Caco-2 (cell line): ENCODE data around the gene FBLIM1. TPM values are rescaled to one million over a fixed set of nuclear protein-coding genes. Genes with fewer than 3 reads are reported as not detected.

Experiments
- BruUV-seq: library from RNA; stranded (reverse); fragments of 400-500 nt; replicated peaks from 2 replicates; lab custom pipeline; 2021; lab: Mats Ljungman, UMichigan
- CTCF ChIA-PET: fragments of 300-600 bp; sonication (Branson Sonifier 250); formaldehyde crosslinking; loops from one replicate; lab custom pipeline; 2022; ENCODE audit warnings: antibody characterized with exemption; lab: Charles Lee
- POLR2A ChIA-PET: fragments of 300-600 bp; sonication (Branson Sonifier 250); formaldehyde crosslinking; loops from one replicate; lab custom pipeline; 2022; ENCODE audit warnings: antibody characterized with exemption; lab: Charles Lee
- DNase-seq, 2 experiments: peaks; one replicate each; pipeline versions ENCODE4 v3.0.0 to v3.0.0-alpha.2; 2020 to 2022
- H3K27me3 ChIP-seq: replicated peaks from 2 replicates; pipeline ENCODE4 v1.6.0; 2011; ENCODE audit warnings: low read length; ENCODE audit not compliant: control insufficient read depth, insufficient read depth
- H3K36me3 ChIP-seq: 2 replicates; pipeline ENCODE4 v1.5.1; 2011; ENCODE audit warnings: low read length; ENCODE audit not compliant: control insufficient read depth, insufficient read depth
- H3K4me1 ChIP-seq: fragments of 250-450 bp; sonication (Bioruptor Pico); 2 replicates; pipeline ENCODE4 v1.5.1; 2020; ENCODE audit warnings: mild to moderate bottlenecking
- H3K4me3 ChIP-seq: 2 replicates; pipeline ENCODE4 v1.5.1; 2011; ENCODE audit warnings: low read depth, mild to moderate bottlenecking, control low read depth, low read length
- H3K9me3 ChIP-seq: fragments of 250-450 bp; sonication (Bioruptor Pico); 2 replicates; pipeline ENCODE4 v1.5.1; 2020; ENCODE audit warnings: mild to moderate bottlenecking, moderate library complexity
- H3K27ac Mint-ChIP-seq: one replicate; pipeline ENCODE4 v1.8.0; 2022; ENCODE audit warnings: mixed read lengths; ENCODE audit not compliant: unreplicated experiment
- H3K27me3 Mint-ChIP-seq: one replicate; pipeline ENCODE4 v1.8.0; 2022; ENCODE audit warnings: mixed read lengths; ENCODE audit not compliant: insufficient read depth, unreplicated experiment
- H3K36me3 Mint-ChIP-seq: one replicate; pipeline ENCODE4 v1.8.0; 2022; ENCODE audit warnings: mild to moderate bottlenecking, mixed read lengths; ENCODE audit not compliant: insufficient read depth, unreplicated experiment
- H3K4me1 Mint-ChIP-seq: one replicate; pipeline ENCODE4 v1.8.0; 2022; ENCODE audit warnings: low read depth, mixed read lengths; ENCODE audit not compliant: unreplicated experiment
- H3K4me3 Mint-ChIP-seq: one replicate; pipeline ENCODE4 v1.8.0; 2022; ENCODE audit warnings: mild to moderate bottlenecking, moderate library complexity, mixed read lengths; ENCODE audit not compliant: unreplicated experiment
- H3K9me3 Mint-ChIP-seq: one replicate; pipeline ENCODE4 v1.8.0; 2022; ENCODE audit warnings: mixed read lengths; ENCODE audit not compliant: unreplicated experiment
- intact Hi-C: fragments of 100-400 bp; cut with micrococcal nuclease; formaldehyde crosslinking; loops from one replicate; pipeline ENCODE4 v1.10.0; 2022; ENCODE audit not compliant: unreplicated experiment
- total RNA-seq: library from RNA; stranded (reverse); gene quantifications from 2 replicates; pipeline ENCODE4 v1.2.3, GENCODE V29; 2022
- TF ChIP-seq, protein P1 (sequence below), 2 experiments: fragments of 200-600 bp in 1 of 2; IDR thresholded peaks; 1 replicate in 1 of 2; 2 replicates in 1 of 2; pipeline versions ENCODE4 v1.5.1 to v1.8.0; 2011 to 2022; ENCODE audit warnings: antibody characterized with exemption in 1 of 2, control low read depth in 1 of 2, inconsistent platforms in 1 of 2, low read depth in 1 of 2, low read length in 1 of 2, mild to moderate bottlenecking in 1 of 2, moderate library complexity in 1 of 2; ENCODE audit not compliant: insufficient read depth in 1 of 2, severe bottlenecking in 1 of 2, unreplicated experiment in 1 of 2

The FBLIM1 gene
- total RNA-seq, 1 experiment from 2014 or later, result 5.5 TPM

DNA sequence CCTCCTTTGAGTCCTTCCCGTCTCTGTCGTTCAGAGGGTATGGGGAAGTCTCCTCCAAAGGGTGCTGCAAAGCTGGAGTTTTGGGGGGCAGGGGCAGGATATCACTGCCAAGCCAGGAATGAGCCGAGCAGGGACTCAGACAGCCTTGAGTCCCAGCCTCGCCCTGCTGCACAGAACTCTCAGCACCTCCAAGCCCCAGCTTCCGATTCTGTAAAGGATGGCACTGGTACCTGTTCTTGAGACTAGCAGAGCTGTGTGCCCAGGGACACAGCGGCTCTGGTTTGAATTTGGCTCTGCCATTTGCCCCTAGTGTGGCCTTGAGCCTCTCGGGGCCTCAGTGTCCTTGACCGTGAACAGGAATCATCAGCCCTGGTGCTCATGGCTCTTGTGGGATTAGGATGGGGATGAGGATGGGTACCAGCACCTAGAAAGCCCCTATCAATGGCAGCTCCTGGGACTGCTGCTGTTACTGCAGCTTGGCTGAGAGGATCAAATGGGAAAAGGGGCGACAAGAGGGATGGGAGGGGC, 1.5 kb upstream of the FBLIM1 start:
- POLR2A ChIA-PET, result no interaction called here
- TF ChIP-seq, protein P1, sequence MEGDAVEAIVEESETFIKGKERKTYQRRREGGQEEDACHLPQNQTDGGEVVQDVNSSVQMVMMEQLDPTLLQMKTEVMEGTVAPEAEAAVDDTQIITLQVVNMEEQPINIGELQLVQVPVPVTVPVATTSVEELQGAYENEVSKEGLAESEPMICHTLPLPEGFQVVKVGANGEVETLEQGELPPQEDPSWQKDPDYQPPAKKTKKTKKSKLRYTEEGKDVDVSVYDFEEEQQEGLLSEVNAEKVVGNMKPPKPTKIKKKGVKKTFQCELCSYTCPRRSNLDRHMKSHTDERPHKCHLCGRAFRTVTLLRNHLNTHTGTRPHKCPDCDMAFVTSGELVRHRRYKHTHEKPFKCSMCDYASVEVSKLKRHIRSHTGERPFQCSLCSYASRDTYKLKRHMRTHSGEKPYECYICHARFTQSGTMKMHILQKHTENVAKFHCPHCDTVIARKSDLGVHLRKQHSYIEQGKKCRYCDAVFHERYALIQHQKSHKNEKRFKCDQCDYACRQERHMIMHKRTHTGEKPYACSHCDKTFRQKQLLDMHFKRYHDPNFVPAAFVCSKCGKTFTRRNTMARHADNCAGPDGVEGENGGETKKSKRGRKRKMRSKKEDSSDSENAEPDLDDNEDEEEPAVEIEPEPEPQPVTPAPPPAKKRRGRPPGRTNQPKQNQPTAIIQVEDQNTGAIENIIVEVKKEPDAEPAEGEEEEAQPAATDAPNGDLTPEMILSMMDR (IDR thresholded peaks at IDR 0.05; ENCODE audit: insufficient read depth in 1 of 2, low read depth in 1 of 2, low read length in 1 of 2, severe bottlenecking in 1 of 2, unreplicated experiment in 1 of 2), result no peak
- no peak for DNase-seq
- H3K36me3 Mint-ChIP-seq, result no peaks in the 10 kb centered on the region
- no peak overlapping the region for H3K4me3 Mint-ChIP-seq
- no peaks in the 10 kb centered on the region for H3K27me3 ChIP-seq
- H3K4me3 ChIP-seq, result no peak overlapping the region
- no peaks in the 10 kb centered on the region for H3K9me3 ChIP-seq
- H3K4me1 Mint-ChIP-seq, result peaks cover 14% of the 10 kb centered on the region
- H3K4me1 ChIP-seq, result peaks cover 16% of the 10 kb centered on the region
- no peaks in the 10 kb centered on the region for H3K36me3 ChIP-seq
- H3K9me3 Mint-ChIP-seq, result no peaks in the 10 kb centered on the region
- CTCF ChIA-PET, result interaction anchor here (0.9 kb wide), 1 partner anchor 56 kb away, joined by 3 read pairs; no protein-coding TSS in a partner anchor
- H3K27ac Mint-ChIP-seq, result no peak overlapping the region
- no peaks in the 10 kb centered on the region for H3K27me3 Mint-ChIP-seq
- BruUV-seq, result no TSS peak
- intact Hi-C loops, result no loop called here

DNA sequence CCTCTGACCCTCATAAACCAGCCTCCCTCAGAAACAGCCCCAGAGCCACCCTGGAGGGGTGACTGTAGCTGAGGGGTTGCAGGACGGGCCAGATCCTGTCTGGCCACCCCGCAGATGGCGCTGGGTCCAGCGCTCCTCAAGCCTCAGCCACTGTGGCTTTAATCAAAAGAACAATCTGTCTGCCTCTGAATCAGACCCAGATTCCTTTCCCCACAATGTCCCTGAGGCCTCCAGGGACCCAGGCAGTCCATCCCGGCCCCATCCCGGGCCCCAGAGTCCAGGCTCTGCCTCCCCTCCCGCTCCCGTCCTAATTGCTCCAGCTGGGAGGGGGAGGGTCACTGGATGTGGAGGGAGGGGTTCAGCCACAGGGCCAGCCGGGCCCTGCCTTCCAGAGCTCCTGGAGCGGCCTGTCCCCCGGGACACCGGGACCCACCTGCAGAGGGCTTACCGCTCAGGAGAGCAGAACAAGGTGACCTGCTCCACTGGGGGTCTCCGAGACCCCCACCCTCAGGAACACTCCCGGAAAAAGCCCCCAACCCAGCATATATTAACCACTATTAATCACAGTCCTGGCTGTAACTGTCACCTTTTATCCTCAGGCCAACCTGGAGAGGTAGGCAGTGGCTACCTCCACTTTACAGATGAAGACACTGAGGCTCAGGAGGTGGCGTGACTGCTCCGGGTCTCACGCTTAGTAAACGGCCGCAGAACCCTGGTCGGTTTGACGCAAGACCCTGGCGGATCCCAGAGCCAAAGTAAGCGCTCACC, 836 bp upstream of the FBLIM1 start:
- ChIA-PET CTCF (interaction anchor here (0.9 kb wide), 1 partner anchor 56 kb away, joined by 3 read pairs; no protein-coding TSS in a partner anchor), POLR2A (no interaction called here)
- Mint-ChIP-seq H3K4me1 (peaks cover 18% of the 10 kb centered on the region), H3K27me3 (no peaks in the 10 kb centered on the region), H3K9me3 (no peaks in the 10 kb centered on the region), H3K36me3 (peaks cover 4% of the 10 kb centered on the region), H3K4me3 (peak overlapping the region; percentile 35), H3K27ac (no peak overlapping the region)
- no peaks in the 10 kb centered on the region for H3K9me3 ChIP-seq
- no peaks in the 10 kb centered on the region for H3K27me3 ChIP-seq
- H3K36me3 ChIP-seq, result no peaks in the 10 kb centered on the region
- no peak for DNase-seq
- BruUV-seq, result no TSS peak
- H3K4me3 ChIP-seq, result no peak overlapping the region
- peaks cover 22% of the 10 kb centered on the region for H3K4me1 ChIP-seq
- TF ChIP-seq, protein P1 (IDR thresholded peaks at IDR 0.05; ENCODE audit: insufficient read depth in 1 of 2, low read depth in 1 of 2, low read length in 1 of 2, severe bottlenecking in 1 of 2, unreplicated experiment in 1 of 2), result no peak
- intact Hi-C loops, result no loop called here

DNA sequence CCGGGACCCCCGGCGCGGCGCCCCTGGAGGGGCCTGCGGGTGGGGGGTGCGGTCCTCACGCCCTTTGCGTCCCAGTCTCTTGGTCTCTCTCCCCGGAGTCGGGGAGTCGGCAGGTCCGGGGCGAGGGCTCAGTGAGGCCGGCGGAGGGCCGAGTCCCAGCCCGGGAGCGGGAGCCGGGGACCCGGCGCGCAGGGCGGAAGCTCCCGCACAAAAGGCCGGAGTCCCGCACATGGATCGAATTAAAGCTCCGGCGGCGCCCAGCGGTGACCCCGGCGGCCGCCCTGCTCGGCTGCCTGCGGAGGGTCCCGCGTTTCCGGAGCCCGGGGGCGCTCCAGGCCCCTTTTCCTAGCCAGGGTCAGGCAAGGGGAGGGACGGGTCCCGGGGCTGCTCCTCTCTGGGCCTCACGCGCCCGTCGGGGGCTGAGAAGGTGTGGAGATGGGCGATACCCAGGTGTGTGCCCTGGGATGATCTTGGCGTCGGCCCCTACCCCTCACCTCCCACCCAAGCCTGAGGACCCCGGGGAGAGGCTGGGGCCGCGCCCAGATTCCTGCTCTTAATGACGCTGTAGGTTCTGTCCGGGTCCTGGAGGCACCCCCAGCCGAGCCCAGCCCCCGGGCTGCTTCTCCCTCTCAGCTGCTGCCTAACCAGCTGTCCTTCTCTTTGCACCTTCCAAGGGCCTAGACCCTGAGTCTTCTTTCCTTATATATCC, 512 bp downstream of the FBLIM1 start:
- H3K4me3 ChIP-seq, result no peak overlapping the region
- intact Hi-C loops, result no loop called here
- Mint-ChIP-seq H3K27ac (no peak overlapping the region), H3K4me1 (peaks cover 25% of the 10 kb centered on the region), H3K4me3 (no peak overlapping the region), H3K9me3 (no peaks in the 10 kb centered on the region), H3K27me3 (no peaks in the 10 kb centered on the region), H3K36me3 (peaks cover 6% of the 10 kb centered on the region)
- H3K4me1 ChIP-seq, result peaks cover 26% of the 10 kb centered on the region
- TF ChIP-seq, protein P1 (IDR thresholded peaks at IDR 0.05; ENCODE audit: insufficient read depth in 1 of 2, low read depth in 1 of 2, low read length in 1 of 2, severe bottlenecking in 1 of 2, unreplicated experiment in 1 of 2), result no peak
- no TSS peak for BruUV-seq
- ChIA-PET CTCF (no interaction called here), POLR2A (no interaction called here)
- H3K27me3 ChIP-seq, result no peaks in the 10 kb centered on the region
- no peaks in the 10 kb centered on the region for H3K9me3 ChIP-seq
- H3K36me3 ChIP-seq, result no peaks in the 10 kb centered on the region
- DNase-seq, result no peak
